DMS153 treated with DMSO at 0.1 percent for 48 hours (cell line): ENCODE data around the gene FCGR2B.
"Not testable (repeated sequence)": the region's sequence is repeated elsewhere in the genome, so short reads cannot be mapped to it uniquely, and the experiment has no call there.

Experiments used
- DNase-seq: peaks from one replicate; lab custom pipeline; 2025; ENCODE audit not compliant: unreplicated experiment; lab: John Stamatoyannopoulos, UW

The FCGR2B gene

GRCh38 chr1:161647507-161648360, 15.2 kb upstream of the FCGR2B start:
- DNase-seq: peak; percentile 15

- not testable (repeated sequence) for DNase-seq
Observed at GRCh38 chr1:161653541-161653940, 9.4 kb upstream of the FCGR2B start.

GRCh38 chr1:161653971-161654370, 9.0 kb upstream of the FCGR2B start:
- DNase-seq: not testable (repeated sequence)

GRCh38 chr1:161658524-161658923, 4.4 kb upstream of the FCGR2B start:
- DNase-seq: not testable (repeated sequence)

GRCh38 chr1:161661660-161662311, 1.2 kb upstream of the FCGR2B start:
- DNase-seq: not testable (repeated sequence)

- not testable (repeated sequence) for DNase-seq
Observed at GRCh38 chr1:161663569-161663968, 626 bp downstream of the FCGR2B start.

- not testable (repeated sequence) for DNase-seq
Observed at GRCh38 chr1:161664689-161665088, 1.7 kb downstream of the FCGR2B start.

- DNase-seq: not testable (repeated sequence)
Observed at GRCh38 chr1:161671045-161672020, 8.4 kb downstream of the FCGR2B start.

GRCh38 chr1:161673437-161673836, 10.5 kb downstream of the FCGR2B start:
- not testable (repeated sequence) for DNase-seq

GRCh38 chr1:161674447-161674846, 11.5 kb downstream of the FCGR2B start:
- DNase-seq: not testable (repeated sequence)

- not testable (repeated sequence) for DNase-seq
Observed at GRCh38 chr1:161674908-161675307, 12.0 kb downstream of the FCGR2B start.

- DNase-seq: no peak
Observed at GRCh38 chr1:161676441-161676840, 13.5 kb downstream of the FCGR2B start.

- DNase-seq: no peak
Observed at GRCh38 chr1:161676958-161677689, 14.2 kb downstream of the FCGR2B start.

GRCh38 chr1:161678500-161678899, 15.6 kb downstream of the FCGR2B start:
- DNase-seq: no peak

- DNase-seq: no peak
Observed at GRCh38 chr1:161681879-161682278, 18.9 kb downstream of the FCGR2B start.

- no peak for DNase-seq
Observed at GRCh38 chr1:161688946-161689345, 26.0 kb downstream of the FCGR2B start.

- DNase-seq: no peak
Observed at GRCh38 chr1:161691846-161692245, 28.9 kb downstream of the FCGR2B start.

- DNase-seq: not testable (repeated sequence)
Observed at GRCh38 chr1:161693020-161693712, 30.2 kb downstream of the FCGR2B start.

- DNase-seq: not testable (repeated sequence)
Observed at GRCh38 chr1:161698302-161698701, 35.4 kb downstream of the FCGR2B start.

- DNase-seq: peak; percentile 56
Observed at GRCh38 chr1:161702250-161702649, 39.3 kb downstream of the FCGR2B start.
